Esophagus squamous epithelium (tissue), 4 donors: ENCODE data around the gene DHRS1.

Source experiments
- CTCF ChIP-seq, 6 experiments: fragments of 450-650 bp in 4 of 6; fragments of 200-600 bp in 2 of 6; sonication (generic) in 2 of 6; IDR thresholded peaks; one replicate each; pipeline ENCODE4 v1.5.1; 2016 to 2019; ENCODE audit warnings: antibody characterized with exemption in 6 of 6, mild to moderate bottlenecking in 4 of 6, moderate library complexity in 4 of 6
- POLR2A ChIP-seq, 4 donors: fragments of 450-650 bp; IDR thresholded peaks; one replicate each; pipeline ENCODE4 v1.6.1; 2017; ENCODE audit warnings: antibody characterized with exemption in 4 of 4, mild to moderate bottlenecking in 4 of 4, moderate library complexity in 3 of 4

- no peak for TF ChIP-seq CTCF (IDR thresholded peaks at IDR 0.05)
- TF ChIP-seq POLR2A (IDR thresholded peaks at IDR 0.05), result no peak
Observed at GRCh38 chr14:24243336-24243836, 56.2 kb downstream of the DHRS1 start.
